ENCODE data around the gene C1orf105. TPM values are rescaled to one million over a fixed set of nuclear protein-coding genes. Genes with fewer than 3 reads are reported as not detected.

C1orf105 gene
- polyA plus RNA-seq, 5 donors = 0.36 to 3.9 (median 0.44) TPM; not detected in 1

Other genes with a start within 250 kb of the C1orf105 start
- gene PIGC, start 23.4 kb downstream of the C1orf105 start, polyA plus RNA-seq (ENCODE audit: insufficient read depth in 1 of 5, insufficient read length in 5 of 5, low replicate concordance in 1 of 5) = 10 to 100 TPM; 40.8 to 48.2 (median 46.7) TPM
- gene SUCO, start 112.5 kb downstream of the C1orf105 start, polyA plus RNA-seq (ENCODE audit: insufficient read depth in 1 of 5, insufficient read length in 5 of 5, low replicate concordance in 1 of 5) = 10 to 100 TPM; 45.4 to 75.7 (median 65.3) TPM
- under 1 TPM; 0.24 to 0.81 (median 0.41) TPM for gene FASLG, start 238.4 kb downstream of the C1orf105 start, polyA plus RNA-seq (ENCODE audit: insufficient read depth in 1 of 5, insufficient read length in 5 of 5, low replicate concordance in 1 of 5)